ENCODE measurements around the gene TTC34.
"Not testable (repeated sequence)": the region's sequence is repeated elsewhere in the genome, so short reads cannot be mapped to it uniquely, and the experiment has no call there.

DNA sequence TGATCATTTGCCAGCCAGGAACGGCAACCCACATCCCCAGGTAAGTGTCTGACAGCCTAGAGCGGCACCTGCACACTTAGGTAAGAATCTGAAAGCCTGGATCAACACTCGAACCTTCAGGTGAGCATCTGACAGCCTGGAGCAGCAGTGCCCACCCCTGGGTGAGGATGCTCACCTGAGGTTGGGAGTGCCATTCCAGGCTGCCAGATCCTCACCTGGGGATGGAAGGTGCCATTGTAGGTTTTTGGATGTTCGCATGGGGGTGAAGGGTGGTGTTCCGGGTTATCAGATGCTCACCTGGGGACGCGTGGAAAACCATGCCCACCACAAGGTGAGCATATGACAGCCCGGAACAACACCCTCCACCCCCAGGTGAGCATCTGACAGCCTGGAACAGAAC is 33.4 kb downstream of the TTC34 start:
- TF ChIP-seq, protein P1, sequence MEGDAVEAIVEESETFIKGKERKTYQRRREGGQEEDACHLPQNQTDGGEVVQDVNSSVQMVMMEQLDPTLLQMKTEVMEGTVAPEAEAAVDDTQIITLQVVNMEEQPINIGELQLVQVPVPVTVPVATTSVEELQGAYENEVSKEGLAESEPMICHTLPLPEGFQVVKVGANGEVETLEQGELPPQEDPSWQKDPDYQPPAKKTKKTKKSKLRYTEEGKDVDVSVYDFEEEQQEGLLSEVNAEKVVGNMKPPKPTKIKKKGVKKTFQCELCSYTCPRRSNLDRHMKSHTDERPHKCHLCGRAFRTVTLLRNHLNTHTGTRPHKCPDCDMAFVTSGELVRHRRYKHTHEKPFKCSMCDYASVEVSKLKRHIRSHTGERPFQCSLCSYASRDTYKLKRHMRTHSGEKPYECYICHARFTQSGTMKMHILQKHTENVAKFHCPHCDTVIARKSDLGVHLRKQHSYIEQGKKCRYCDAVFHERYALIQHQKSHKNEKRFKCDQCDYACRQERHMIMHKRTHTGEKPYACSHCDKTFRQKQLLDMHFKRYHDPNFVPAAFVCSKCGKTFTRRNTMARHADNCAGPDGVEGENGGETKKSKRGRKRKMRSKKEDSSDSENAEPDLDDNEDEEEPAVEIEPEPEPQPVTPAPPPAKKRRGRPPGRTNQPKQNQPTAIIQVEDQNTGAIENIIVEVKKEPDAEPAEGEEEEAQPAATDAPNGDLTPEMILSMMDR (IDR thresholded peaks at IDR 0.05; ENCODE audit: insufficient read depth, low read length, poor library complexity, severe bottlenecking): not testable (repeated sequence)
- TF ChIP-seq EZH2phosphoT487 (conservative IDR thresholded peaks at IDR 0.05; ENCODE audit: low read length): not testable (repeated sequence)

Data from SU-DHL-6 (cell line).